SK-MEL-5 (cell line): ENCODE data around the gene CENPF. TPM values are rescaled to one million over a fixed set of nuclear protein-coding genes. Genes with fewer than 3 reads are reported as not detected.
A peak's percentile ranks its signal among the peaks of the same experiment; 100 is the strongest.

Experiments used
- DNase-seq: peaks from one replicate; pipeline ENCODE4 v3.0.0-alpha.2; 2016; ENCODE audit warnings: low read depth, low spot score
- in situ Hi-C: cut with HindIII; loops from 2 replicates; pipeline ENCODE4 v1.10.0; 2016; ENCODE audit warnings: low sequenced_read_pairs, high pct_unique_total_duplicates, low pct_unique_long_range_greater_than_20kb
- polyA plus RNA-seq, 2 experiments: library from polyadenylated mRNA; depleted of rRNA; stranded (reverse); fragments of >200 nt; gene quantifications; 2 replicates each; pipeline ENCODE4 v1.2.3, GENCODE V29; 2015
- total RNA-seq: library from RNA; depleted of rRNA; stranded (reverse); fragments of >200 nt; shearing (Covaris generic); gene quantifications from 2 replicates; pipeline ENCODE4 v1.2.3, GENCODE V29; 2014; rRNA removed

CENPF gene, protein sequence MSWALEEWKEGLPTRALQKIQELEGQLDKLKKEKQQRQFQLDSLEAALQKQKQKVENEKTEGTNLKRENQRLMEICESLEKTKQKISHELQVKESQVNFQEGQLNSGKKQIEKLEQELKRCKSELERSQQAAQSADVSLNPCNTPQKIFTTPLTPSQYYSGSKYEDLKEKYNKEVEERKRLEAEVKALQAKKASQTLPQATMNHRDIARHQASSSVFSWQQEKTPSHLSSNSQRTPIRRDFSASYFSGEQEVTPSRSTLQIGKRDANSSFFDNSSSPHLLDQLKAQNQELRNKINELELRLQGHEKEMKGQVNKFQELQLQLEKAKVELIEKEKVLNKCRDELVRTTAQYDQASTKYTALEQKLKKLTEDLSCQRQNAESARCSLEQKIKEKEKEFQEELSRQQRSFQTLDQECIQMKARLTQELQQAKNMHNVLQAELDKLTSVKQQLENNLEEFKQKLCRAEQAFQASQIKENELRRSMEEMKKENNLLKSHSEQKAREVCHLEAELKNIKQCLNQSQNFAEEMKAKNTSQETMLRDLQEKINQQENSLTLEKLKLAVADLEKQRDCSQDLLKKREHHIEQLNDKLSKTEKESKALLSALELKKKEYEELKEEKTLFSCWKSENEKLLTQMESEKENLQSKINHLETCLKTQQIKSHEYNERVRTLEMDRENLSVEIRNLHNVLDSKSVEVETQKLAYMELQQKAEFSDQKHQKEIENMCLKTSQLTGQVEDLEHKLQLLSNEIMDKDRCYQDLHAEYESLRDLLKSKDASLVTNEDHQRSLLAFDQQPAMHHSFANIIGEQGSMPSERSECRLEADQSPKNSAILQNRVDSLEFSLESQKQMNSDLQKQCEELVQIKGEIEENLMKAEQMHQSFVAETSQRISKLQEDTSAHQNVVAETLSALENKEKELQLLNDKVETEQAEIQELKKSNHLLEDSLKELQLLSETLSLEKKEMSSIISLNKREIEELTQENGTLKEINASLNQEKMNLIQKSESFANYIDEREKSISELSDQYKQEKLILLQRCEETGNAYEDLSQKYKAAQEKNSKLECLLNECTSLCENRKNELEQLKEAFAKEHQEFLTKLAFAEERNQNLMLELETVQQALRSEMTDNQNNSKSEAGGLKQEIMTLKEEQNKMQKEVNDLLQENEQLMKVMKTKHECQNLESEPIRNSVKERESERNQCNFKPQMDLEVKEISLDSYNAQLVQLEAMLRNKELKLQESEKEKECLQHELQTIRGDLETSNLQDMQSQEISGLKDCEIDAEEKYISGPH (N-terminal part only)
- total RNA-seq = 58.1 and 66.4 TPM in 2 replicates
- polyA plus RNA-seq (2015; cell fraction: cytosol; rRNA removed) = 68.0 and 73.8 TPM in 2 replicates
- 75.3 and 78.0 TPM in 2 replicates for polyA plus RNA-seq (2015; cell fraction: nucleus; rRNA removed)

DNA sequence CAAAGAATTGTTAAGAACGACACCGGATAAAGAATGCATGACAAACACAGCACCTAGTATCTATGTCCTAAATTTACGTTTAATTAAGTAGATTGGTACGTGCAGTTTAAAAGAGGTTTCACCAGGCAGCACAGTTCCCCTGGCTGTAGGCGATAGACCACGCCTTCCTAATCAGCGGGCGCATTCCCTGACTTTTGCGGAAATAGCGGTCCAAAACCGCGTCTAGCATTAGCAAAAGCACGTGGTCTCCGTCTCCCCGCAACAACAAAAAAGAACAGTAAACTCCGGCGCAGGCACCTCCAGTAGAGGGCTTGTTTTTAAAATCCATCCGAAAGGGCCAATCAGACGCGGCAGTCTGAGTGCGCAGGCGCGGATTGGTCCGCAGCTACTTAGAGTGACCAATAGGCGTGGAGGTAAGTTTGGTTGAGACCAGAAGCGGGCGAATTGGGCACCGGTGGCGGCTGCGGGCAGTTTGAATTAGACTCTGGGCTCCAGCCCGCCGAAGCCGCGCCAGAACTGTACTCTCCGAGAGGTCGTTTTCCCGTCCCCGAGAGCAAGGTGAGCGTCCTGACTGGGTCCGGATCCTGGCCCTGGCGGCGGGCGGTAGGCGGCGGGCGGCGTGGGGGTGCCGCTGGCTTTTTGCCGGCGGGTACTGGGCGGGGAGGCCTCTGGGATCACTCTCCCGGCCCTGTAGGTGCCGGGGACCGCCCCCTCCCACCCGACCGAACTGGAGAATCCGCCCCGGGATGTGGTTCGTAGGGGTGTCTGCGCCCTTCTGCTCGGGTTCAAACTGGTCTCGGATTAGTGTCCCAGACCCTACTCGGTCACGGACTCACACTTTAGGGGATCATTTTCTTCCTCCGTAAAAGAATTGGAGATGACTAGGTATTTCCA is at the start of gene CENPF:
CENPF (plus strand) TSS at position 432 of the 894 bp plus-strand sequence. CDS start 10,560 bp downstream, outside the sequence.
- in situ Hi-C loops = no loop called here

DNA sequence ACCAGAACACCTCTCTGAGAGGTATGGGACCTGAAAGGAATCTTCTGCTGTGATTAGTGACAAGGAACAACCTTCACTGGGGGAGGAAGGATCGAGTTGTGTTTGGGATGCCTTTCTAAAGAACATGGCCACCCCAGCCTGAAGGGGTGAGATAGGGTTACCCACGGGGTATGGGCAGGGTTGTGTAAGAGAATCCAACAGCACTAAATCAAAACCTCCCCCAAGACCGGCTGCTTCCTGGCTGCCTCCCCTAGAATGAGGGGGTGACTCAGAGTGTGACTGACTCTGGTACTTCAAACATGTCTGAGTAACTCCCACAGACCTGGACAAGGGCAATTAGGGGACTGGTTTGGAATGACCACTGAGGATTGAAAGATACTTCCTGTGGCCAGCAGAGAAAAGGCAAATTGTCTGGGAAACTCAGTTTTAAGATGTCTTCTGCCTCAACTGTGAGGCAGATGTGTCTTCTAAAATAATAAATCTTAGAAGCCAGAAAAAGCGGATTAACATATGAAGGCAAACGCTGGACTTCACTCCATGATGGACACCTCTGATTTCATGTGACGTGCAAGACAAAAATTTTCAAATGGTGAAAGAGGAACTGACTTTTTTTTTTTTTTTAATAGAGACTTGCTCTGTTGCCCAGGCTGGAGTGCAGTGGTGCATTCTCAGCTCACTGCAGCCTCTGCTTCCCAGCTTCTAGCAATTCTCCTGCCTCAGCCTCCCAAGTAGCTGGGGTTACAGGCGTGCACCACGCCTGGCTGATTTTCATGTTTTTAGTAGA is 44.9 kb upstream of the CENPF start:
- no peak for DNase-seq
- in situ Hi-C loops = no loop called here

More for the DNA sequence above, at the start of gene CENPF:
- peak; percentile 99 for DNase-seq

DNA sequence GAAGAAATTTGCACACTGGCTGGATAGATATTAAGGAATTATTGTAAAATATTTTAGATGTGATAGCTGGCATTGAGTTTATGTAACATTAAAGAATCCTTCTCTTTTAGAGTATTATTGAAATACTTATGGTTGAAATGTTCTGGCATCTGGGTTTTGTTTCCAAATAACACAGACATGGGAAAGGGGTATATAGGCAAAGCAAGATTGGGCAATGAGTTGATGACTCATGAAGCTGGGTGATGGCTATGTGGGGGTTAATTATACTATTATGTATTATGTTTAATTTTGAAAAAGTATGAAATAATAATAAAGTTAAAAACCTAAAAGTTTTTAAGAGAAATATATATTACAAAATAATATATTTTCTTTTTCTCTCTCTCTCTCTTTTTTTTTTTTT is 39.1 kb upstream of the CENPF start:
- DNase-seq = no peak
- in situ Hi-C loops = no loop called here

DNA sequence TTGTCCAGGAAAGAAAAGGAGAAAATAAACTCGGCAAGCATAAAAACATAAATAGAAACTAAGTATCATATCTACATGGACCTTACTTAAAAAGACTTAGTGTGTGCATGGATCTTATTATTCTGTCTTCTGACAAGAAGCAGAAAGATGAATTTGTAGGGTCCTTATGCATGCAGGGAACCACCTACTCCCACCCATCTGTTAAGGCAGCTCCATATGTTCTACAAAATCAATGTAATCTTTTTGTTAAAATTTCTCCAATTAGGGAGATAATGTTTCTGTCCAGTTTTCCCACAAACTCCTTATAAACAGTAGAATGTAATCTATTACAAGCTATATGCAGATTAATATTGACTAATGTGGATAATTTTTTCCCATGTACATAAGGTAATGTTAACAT is 37.7 kb upstream of the CENPF start:
- no peak for DNase-seq
- in situ Hi-C loops = no loop called here

DNA sequence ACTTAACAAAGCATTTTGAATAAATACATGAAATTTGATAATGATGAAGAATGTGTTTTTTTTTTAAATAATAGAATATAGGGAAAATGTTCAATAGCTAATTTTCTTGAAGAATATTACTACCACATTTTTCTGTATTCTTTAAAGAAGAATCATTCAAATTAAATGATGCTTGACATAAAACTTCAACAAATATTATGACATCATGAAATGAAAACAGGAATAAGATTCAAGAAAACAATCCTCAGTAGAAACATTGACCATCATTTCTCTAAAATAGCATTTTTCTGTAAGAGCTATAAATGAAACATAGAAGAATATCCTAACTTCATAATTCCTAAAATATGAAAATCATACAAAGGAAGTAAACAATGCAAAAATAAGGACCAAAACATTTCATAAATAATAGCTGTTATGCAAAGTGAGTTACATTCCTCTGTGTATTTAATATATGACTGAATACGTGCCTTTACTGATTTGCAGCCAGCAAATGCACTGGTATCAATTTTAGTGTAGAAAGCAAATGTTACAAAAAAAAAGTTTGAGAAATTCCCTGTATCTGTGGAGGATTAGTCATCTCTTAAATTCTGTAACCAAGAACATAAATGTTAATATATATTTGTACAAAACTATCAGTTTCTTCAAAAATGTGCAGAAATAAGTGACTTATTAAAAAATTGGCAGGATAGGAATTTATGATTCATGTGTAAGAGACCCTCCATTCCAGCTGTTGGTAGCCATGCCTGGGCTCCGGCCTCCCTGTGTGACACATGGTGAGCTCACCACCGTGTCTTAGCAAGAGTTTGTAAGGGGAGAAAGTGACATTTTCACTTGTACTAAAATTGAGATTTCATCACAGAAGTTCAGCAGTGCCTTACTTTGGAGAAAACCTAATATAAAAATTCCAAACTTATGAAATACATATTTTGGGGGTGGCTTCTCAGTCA is 36.6 kb upstream of the CENPF start:
- in situ Hi-C loops = no loop called here
- DNase-seq = no peak

- DNase-seq = no peak
- in situ Hi-C loops = no loop called here
Observed at GRCh38 chr1:214567481-214567980, 35.5 kb upstream of the CENPF start.

GRCh38 chr1:214568328-214568727 is 34.7 kb upstream of the CENPF start:
- DNase-seq = no peak

GRCh38 chr1:214569357-214570004 is 33.5 kb upstream of the CENPF start:
- no peak for DNase-seq
- in situ Hi-C loops = no loop called here

More at GRCh38 chr1:214568328-214568727, 34.7 kb upstream of the CENPF start:
- in situ Hi-C loops = no loop called here

GRCh38 chr1:214570442-214570841 is 32.6 kb upstream of the CENPF start:
- DNase-seq = no peak
- in situ Hi-C loops = no loop called here

- in situ Hi-C loops = no loop called here
- no peak for DNase-seq
Observed at GRCh38 chr1:214571281-214571680, 31.7 kb upstream of the CENPF start.

DNA sequence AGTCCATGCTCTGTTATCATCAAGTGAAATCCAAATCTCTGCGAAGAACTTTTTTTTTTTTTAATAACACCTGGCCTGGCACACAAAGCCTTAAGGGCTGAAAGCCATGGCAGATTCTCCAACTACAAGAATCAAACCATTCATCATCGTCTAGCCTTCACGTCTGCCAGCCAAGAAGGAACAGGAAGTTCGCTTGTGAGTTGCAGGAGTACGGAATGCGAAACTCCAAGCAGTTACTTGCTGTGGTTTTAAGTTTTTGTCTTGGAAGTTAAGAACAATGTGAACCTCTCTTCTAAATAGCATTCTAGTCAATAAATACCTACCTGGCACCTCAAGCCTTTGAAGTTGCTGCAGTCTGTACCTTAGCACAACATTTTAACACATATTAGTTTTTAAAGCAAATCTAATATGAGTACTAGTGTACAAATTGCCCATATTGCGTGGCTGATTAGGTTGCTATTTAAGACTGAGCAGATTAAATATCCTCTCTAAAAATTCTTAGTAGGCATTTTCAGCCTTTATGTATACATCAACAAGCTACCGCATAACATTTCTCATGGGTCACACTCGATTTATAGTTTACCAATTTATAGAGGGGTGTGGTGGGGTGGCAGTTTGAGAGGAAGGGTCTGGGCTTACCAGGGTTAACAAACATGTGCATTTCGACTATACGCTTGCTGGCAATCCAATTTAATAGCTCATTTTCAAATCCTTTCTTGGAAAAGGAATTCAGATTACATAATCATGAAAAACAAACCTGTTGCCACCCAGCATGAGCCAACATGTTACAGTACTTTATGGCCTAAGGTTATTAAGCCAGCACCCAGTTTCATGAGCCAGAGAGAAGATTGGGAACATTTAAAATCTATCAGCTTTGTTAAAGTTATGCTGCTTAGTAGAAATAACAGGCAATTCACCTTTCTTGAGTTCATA is 29.3 kb upstream of the CENPF start:
- in situ Hi-C loops = no loop called here
- DNase-seq = no peak

GRCh38 chr1:214574598-214575411 is 28.2 kb upstream of the CENPF start:
- in situ Hi-C loops = loop anchor here (25.0 kb wide), 1 partner anchor 238 kb away; no protein-coding TSS in a partner anchor
- no peak for DNase-seq
